Stimulated activated effector memory CD8-positive, alpha-beta T cell treated with anti-CD3 and anti-CD28 coated beads, Interleukin-12 subunit alpha, Interleukin-12 subunit beta, amount 100 ng/mL, for 72 hours (primary cell): Measurements from ENCODE around the gene PRAC1.

Source experiments
- ATAC-seq: fragments of 150-1000 bp; cut with Tn5 transposase; 2 replicates; pipeline ENCODE4 v1.10.0; 2021
- DNase-seq, 2 donors: peaks; one replicate each; pipeline ENCODE4 v3.0.0; 2021 to 2022; ENCODE audit warnings: low spot score in 2 of 2
- H3K27ac Mint-ChIP-seq: one replicate; pipeline ENCODE4 v1.8.0; 2022; ENCODE audit warnings: mild to moderate bottlenecking, mixed read lengths
- H3K36me3 Mint-ChIP-seq: one replicate; pipeline ENCODE4 v1.8.0; 2022; ENCODE audit warnings: mild to moderate bottlenecking, mixed read lengths
- H3K4me1 Mint-ChIP-seq: one replicate; pipeline ENCODE4 v1.8.0; 2022; ENCODE audit warnings: mixed read lengths
- H3K4me3 Mint-ChIP-seq: one replicate; pipeline ENCODE4 v1.8.0; 2022; ENCODE audit warnings: mild to moderate bottlenecking, mixed read lengths
- H3K9me3 Mint-ChIP-seq: one replicate; pipeline ENCODE4 v1.8.0; 2022; ENCODE audit warnings: mixed read lengths

PRAC1 gene

DNA sequence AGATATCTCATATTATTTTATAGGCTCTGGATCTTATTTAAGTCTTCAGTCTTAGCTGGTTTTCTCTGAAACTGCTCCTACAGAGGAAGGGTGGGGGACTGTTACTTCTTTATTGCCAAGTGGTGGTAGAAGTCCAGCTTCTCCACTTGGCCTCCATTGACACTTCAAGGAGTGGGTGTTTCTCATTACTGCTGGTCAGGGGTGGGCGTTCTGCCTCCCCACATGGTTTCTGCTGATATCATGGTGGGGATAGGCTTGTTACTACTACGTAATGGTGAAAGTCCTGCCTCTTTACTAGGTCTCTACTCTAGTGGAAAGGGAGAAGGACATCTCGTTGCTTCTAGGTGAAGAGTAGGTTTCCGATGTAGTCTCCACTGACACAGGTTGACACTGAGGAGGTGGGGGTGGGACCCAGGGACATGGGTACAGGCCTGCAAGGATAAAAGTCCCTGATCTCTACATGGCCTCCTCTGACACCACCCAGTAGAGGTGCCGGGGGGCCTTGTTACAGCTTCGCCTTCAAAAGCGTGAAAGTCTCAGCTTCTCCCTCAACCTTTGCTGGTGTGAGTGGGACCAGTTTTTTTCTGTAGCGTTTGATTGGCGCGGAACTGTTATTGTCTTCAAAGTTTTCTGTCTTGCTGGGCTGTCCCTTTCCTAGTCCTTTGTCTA is 20.3 kb downstream of the PRAC1 start:
- Mint-ChIP-seq H3K4me3 (no peak overlapping the region), H3K9me3 (no peaks in the 10 kb centered on the region), H3K27ac (no peak overlapping the region), H3K36me3 (no peaks in the 10 kb centered on the region), H3K4me1 (no peaks in the 10 kb centered on the region)
- no peak for DNase-seq
- ATAC-seq = no peak

- no peaks in the 10 kb centered on the region for H3K4me1 Mint-ChIP-seq
- no peaks in the 10 kb centered on the region for H3K36me3 Mint-ChIP-seq
- no peak overlapping the region for H3K27ac Mint-ChIP-seq
- DNase-seq = no peak
- H3K4me3 Mint-ChIP-seq = no peak overlapping the region
- no peak for ATAC-seq
- peaks cover 2% of the 10 kb centered on the region for H3K9me3 Mint-ChIP-seq
Observed at GRCh38 chr17:48693178-48693577, 29.1 kb downstream of the PRAC1 start.

DNA sequence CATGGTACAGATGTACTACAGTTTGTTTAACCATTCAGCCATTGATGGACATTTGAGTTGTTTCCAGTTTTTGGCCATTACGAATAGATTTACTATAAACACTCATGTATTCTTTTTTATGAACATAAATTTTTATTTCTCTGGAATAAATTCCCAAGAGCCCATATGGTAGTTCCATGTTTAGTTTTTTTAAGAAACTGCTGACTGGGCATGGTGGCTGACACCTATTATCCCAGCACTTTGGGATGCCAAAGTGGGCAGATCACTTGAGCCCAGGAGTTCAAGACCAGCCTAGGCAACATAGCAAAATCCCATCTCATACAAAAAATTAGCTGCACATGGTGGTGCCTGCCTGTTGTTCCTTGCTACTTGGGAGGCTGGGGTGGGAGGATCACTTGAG is 30.3 kb downstream of the PRAC1 start:
- DNase-seq = no peak
- Mint-ChIP-seq H3K4me3 (no peak overlapping the region), H3K9me3 (peaks cover 2% of the 10 kb centered on the region), H3K4me1 (no peaks in the 10 kb centered on the region), H3K27ac (no peak overlapping the region), H3K36me3 (no peaks in the 10 kb centered on the region)
- no peak for ATAC-seq

DNA sequence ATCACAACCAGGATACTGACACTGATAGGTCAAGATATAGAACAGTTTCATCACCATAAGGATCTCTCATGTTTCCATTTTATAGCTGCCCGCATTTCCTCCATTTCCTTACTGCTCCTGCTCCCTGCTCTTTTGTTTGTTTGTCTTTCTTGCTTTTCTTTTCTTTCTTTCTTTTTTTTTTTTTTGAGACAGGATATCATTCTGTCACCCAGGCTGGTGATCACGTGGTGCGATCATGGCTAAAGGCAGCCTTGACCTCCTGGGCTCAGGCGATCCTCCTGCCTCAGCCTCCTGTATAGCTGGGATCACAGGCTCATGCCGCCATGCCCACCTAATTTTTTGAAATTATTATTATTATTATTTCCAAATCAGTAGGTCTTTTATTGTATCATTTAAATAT is 31.7 kb downstream of the PRAC1 start:
- peaks cover 2% of the 10 kb centered on the region for H3K9me3 Mint-ChIP-seq
- no peak overlapping the region for H3K4me3 Mint-ChIP-seq
- no peaks in the 10 kb centered on the region for H3K4me1 Mint-ChIP-seq
- ATAC-seq = no peak
- no peaks in the 10 kb centered on the region for H3K36me3 Mint-ChIP-seq
- no peak overlapping the region for H3K27ac Mint-ChIP-seq
- no peak for DNase-seq

- ATAC-seq = no peak
- no peaks in the 10 kb centered on the region for H3K4me1 Mint-ChIP-seq
- H3K4me3 Mint-ChIP-seq = no peak overlapping the region
Observed at GRCh38 chr17:48681609-48682008, 40.7 kb downstream of the PRAC1 start.

GRCh38 chr17:48679385-48680096 is 42.8 kb downstream of the PRAC1 start:
- no peak for ATAC-seq

More at GRCh38 chr17:48681609-48682008, 40.7 kb downstream of the PRAC1 start:
- Mint-ChIP-seq H3K27ac (no peak overlapping the region), H3K9me3 (no peaks in the 10 kb centered on the region), H3K36me3 (no peaks in the 10 kb centered on the region)
- DNase-seq = no peak

GRCh38 chr17:48678141-48678971 is 44.0 kb downstream of the PRAC1 start:
- DNase-seq (peak; percentile 77 to 89), ATAC-seq (peak; percentile 93)
- Mint-ChIP-seq H3K36me3 (no peaks in the 10 kb centered on the region), H3K9me3 (no peaks in the 10 kb centered on the region), H3K4me1 (no peaks in the 10 kb centered on the region), H3K4me3 (peak overlapping the region; percentile 26), H3K27ac (no peak overlapping the region)

More at GRCh38 chr17:48679385-48680096, 42.8 kb downstream of the PRAC1 start:
- Mint-ChIP-seq H3K4me3 (no peak overlapping the region), H3K36me3 (no peaks in the 10 kb centered on the region), H3K9me3 (no peaks in the 10 kb centered on the region), H3K27ac (no peak overlapping the region), H3K4me1 (no peaks in the 10 kb centered on the region)
- no peak for DNase-seq

DNA sequence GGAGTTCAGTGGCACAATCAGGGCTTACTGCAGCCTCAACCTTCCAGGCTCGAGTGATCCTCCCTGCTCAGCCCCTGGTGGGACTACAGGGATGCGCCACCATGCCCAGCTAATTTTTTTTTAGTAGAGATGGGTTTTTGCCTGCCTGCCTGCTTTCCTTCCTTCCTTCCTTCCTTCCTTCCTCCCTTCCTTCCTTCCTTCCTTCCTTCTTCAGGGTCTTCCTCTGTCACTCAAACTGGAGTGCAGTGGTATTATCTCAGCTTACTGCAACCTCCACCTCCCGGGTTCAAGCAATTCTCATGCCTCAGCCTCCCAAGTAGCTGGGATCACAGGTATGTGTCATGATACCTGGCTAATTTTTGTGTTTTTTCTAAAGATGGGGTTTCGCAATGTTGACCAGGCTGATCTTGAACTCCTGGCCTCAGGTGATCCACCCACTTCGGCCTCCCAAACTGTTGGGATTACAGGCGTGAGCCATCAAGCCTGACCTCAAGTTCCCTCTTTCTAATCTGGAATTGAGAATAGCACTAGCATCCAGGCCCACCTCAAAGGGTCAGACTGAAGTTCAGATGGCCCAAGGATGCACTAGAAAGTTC is 45.3 kb downstream of the PRAC1 start:
- ATAC-seq (no peak), DNase-seq (no peak)
- Mint-ChIP-seq H3K4me1 (no peaks in the 10 kb centered on the region), H3K4me3 (no peak overlapping the region), H3K36me3 (no peaks in the 10 kb centered on the region), H3K9me3 (no peaks in the 10 kb centered on the region), H3K27ac (no peak overlapping the region)

DNA sequence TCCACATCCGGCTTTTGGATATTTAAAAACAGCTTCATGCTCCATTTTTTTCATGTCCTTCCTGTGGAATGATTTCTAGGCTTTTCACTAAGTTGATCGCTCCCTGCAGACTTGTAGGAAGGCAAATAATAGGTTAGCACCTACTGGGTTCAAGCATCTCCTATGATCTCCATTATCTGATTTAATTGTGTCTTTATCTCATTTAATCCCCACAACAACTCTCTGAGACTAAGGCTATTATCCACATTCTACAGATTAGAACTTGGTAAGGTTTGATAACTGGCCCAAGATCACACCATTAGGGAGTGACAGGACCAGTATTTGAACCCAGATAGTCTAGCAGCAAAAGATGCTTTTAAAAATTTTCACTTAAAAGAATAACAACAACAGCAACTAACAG is 50.0 kb downstream of the PRAC1 start:
- no peak overlapping the region for H3K4me3 Mint-ChIP-seq
- no peak for ATAC-seq

More for the DNA sequence above, 50.0 kb downstream of the PRAC1 start:
- Mint-ChIP-seq H3K27ac (no peak overlapping the region), H3K9me3 (no peaks in the 10 kb centered on the region), H3K4me1 (peaks cover 6% of the 10 kb centered on the region), H3K36me3 (no peaks in the 10 kb centered on the region)
- DNase-seq = no peak
